HS-27A (cell line): ENCODE results near the gene UNC5B.
"Not testable (repeated sequence)": the region's sequence is repeated elsewhere in the genome, so short reads cannot be mapped to it uniquely, and the experiment has no call there.

Experiments used
- DNase-seq: peaks from one replicate; pipeline ENCODE4 v3.0.0-alpha.2; 2012; ENCODE audit warnings: low read depth, missing footprints

UNC5B gene

GRCh38 chr10:71283876-71284275, 71.5 kb downstream of the UNC5B start:
- DNase-seq, result no peak

DNA sequence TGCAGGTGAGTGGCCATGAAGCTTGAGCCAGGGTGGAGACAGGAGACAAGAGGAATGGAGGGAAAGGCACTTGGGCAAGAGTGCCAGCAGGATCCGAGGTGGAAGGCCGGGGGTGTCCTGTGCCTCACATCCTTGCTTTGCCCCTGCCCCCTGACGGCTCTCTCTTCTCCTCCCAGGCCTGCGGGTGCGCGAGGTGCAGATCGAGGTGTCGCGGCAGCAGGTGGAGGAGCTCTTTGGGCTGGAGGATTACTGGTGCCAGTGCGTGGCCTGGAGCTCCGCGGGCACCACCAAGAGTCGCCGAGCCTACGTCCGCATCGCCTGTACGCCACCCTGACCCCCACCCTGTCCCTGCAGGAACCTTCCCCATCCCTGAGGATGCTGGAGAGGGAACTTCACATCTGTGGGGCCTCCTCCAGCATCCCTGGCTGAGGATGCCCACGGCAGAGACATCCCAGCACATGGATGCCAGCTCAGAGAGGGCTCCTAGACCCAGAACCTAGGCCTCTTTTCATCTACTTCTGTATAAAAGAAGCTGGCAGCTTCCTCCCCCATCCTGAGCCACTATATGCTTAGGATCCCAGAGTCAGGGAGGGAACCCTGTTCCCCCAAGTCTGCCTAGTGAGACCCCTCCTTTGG, 72.3 kb downstream of the UNC5B start:
- DNase-seq, result no peak

- DNase-seq, result no peak
These were observed 72.8 kb downstream of the UNC5B start for GRCh38 chr10:71285180-71285545.

- no peak for DNase-seq
These were observed 73.6 kb downstream of the UNC5B start for GRCh38 chr10:71285986-71286385.

- no peak for DNase-seq
These were observed 74.3 kb downstream of the UNC5B start for GRCh38 chr10:71286521-71287294.

DNA sequence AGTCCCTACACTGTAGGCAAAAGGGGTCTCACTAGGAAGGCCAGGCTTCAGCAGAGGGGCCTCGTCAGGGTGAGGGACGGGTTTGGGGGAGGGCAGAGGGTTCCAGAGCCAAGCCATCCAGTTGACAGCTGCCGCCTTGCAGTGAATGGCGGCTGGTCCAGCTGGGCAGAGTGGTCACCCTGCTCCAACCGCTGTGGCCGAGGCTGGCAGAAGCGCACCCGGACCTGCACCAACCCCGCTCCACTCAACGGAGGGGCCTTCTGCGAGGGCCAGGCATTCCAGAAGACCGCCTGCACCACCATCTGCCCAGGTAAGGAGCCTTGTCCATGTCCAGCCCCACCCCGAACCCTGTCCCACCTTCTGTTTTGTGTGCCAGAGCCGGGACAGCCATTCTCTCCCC, 75.1 kb downstream of the UNC5B start:
- no peak for DNase-seq

- DNase-seq, result no peak
These were observed 76.1 kb downstream of the UNC5B start for GRCh38 chr10:71288461-71288860.

DNA sequence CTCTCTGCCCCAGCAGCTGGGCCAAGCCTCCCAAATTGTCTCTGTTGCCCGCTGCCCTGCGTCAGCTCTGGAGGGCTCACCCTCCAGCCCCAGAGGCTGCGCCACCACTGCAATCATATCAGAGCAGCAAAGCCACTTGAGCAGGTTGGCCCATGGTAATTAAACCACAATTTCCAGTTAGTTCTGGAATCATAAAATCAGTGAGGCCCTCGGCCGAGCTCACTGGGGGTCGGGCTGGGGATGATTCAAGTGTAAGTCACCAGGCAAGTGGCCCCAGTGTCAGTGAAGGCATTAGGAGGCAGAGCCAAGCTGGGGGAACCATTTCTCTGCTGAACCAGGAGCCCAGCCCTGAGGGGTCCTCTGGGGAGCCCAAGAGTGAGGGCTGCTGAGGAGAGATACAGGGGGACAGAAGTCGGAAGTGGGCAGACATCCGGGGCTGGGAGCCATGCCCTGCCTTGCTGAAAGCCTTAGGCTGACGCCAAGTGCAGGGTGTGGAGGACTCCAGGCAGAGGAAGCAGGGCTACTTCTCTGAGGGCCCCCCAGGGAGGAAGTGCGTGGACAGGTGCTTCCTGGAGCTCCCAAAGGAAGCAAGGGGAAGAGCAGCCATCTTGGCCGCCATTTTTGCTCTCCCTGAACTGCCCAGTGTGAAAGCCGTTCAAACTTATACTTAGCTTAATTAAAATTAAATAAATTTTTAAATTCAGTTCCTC, 77.2 kb downstream of the UNC5B start:
- no peak for DNase-seq

GRCh38 chr10:71290331-71290730, 78.0 kb downstream of the UNC5B start:
- DNase-seq, result no peak

DNA sequence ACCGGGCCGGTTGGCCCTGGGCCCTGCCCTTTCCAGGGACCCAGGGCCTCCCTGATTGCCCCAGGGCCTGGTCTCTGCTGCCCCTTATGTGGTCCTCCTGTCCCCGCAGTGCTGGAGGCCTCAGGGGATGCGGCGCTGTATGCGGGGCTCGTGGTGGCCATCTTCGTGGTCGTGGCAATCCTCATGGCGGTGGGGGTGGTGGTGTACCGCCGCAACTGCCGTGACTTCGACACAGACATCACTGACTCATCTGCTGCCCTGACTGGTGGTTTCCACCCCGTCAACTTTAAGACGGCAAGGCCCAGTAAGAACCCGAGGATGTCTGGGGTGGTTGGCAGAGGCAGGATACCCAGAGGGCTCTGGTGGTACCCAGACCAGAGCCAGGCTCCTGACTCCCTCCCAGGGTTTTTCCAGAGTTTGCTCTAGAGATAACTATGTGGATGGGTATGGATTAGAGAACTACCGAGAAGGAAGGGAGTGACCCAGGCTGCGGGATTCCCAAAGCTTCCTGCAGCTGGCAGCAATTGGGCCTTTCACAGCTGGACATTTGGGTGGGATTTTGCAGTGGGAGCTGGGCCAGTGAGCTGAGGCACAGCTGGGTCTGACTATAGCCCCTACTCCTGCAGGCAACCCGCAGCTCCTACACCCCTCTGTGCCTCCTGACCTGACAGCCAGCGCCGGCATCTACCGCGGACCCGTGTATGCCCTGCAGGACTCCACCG, 78.6 kb downstream of the UNC5B start:
- DNase-seq, result no peak

GRCh38 chr10:71291528-71291900, 79.1 kb downstream of the UNC5B start:
- DNase-seq, result no peak

- DNase-seq, result no peak
These were observed 80.5 kb downstream of the UNC5B start for GRCh38 chr10:71292624-71293445.

DNA sequence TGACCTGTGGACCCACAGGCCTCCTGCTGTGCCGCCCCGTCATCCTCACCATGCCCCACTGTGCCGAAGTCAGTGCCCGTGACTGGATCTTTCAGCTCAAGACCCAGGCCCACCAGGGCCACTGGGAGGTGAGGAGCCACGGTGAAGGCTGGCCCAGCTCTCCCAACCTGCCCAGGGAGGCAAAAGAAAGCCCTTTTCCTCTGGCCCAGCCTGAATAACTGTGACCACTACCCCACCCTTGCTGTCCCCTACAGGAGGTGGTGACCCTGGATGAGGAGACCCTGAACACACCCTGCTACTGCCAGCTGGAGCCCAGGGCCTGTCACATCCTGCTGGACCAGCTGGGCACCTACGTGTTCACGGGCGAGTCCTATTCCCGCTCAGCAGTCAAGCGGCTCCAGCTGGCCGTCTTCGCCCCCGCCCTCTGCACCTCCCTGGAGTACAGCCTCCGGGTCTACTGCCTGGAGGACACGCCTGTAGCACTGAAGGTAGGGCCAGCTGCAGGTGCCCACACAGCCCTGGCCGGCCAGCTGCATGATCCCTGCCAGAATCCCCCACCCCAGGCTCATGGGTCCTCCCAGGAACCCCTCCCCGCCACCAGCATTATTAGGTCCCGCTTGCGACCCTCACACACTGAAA, 81.2 kb downstream of the UNC5B start:
- no peak for DNase-seq

DNA sequence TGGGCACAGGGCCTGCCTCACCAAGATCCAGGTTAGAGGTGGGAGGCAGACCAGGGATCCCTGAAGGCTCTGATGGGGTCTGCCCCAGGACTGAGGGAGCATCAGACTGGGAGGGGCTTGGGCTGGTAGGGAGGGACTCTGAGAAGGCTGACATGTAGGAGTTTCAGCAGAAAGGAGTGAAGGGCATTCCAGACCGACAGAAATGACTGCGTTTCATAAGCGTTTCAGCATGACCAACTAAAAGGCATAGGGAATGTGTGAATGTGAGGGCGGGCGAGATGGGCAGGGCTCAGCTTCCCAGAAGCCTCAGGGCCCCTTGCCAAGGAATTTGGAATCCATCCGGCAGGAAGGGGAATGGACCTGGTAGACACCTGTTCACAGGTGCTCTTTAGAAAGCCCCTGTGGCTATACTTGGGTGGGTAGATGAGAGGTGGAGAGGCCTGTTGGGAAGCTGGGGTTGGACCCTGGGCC, 81.8 kb downstream of the UNC5B start:
- no peak for DNase-seq

DNA sequence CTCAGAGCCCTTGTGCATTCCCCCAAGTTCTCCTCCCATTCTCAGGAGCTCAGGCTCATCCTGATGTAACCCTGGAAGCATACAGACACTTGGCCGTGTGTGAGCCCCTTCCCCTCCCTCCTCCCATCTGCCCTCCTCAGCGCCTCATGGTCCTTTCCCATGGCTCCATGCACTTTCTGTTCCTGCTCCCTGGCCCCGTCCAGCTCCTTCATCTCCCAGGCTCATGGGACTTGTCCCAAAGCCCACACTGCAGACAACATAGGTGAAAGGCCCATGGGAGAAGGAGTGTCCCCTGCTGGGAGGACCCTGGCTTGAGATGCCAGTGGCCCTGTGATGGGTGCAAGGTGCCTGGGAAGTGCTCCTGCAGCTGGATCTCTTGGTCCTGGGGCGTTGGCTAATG, 82.5 kb downstream of the UNC5B start:
- DNase-seq, result no peak

GRCh38 chr10:71295641-71296040, 83.3 kb downstream of the UNC5B start:
- DNase-seq, result no peak

DNA sequence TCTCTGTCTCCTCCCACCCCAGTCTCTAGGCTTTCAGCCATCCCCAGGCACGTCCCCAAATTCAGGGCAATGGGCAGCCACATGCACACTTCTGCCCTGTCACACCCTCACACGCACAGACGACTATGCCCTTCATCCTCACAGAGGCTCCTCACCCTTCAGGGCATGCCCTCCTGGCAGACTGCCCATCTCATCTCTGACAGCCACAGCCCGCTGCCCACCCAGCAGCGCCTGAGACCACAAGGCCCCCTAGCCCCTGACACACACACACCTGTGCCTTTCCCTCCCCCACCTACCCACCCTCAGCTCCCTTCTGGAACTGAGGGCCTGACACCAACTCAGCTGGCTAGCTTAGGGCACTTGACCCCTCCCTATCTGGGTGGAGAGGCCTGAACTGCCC, 83.7 kb downstream of the UNC5B start:
- no peak for DNase-seq

GRCh38 chr10:71296811-71297210, 84.4 kb downstream of the UNC5B start:
- DNase-seq, result not testable (repeated sequence)

GRCh38 chr10:71297343-71297742, 85.0 kb downstream of the UNC5B start:
- no peak for DNase-seq

DNA sequence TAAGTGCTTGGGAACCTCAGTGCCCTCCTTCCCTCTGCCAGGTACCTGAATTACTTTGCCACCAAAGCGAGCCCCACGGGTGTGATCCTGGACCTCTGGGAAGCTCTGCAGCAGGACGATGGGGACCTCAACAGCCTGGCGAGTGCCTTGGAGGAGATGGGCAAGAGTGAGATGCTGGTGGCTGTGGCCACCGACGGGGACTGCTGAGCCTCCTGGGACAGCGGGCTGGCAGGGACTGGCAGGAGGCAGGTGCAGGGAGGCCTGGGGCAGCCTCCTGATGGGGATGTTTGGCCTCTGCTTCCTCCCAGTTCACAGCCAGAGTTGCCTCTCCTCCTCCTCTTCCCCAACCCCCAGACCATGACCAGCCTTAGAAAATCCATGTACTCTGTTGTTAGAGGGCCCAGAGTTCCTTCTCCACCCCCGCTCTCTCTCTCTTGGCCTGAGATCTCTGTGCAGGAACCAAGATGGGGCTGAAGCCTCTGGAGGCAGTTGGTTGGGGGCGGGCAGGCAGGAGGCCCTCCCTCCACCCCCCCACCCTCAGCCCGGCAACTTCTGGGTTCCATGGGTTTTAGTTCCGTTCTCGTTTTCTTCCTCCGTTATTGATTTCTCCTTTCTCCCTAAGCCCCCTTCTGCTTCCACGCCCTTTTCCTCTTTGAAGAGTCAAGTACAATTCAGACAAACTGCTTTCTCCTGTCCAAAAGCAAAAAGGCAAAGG, 86.9 kb downstream of the UNC5B start:
- DNase-seq, result no peak
